ENCODE measurements around the gene MFAP4.

DNA sequence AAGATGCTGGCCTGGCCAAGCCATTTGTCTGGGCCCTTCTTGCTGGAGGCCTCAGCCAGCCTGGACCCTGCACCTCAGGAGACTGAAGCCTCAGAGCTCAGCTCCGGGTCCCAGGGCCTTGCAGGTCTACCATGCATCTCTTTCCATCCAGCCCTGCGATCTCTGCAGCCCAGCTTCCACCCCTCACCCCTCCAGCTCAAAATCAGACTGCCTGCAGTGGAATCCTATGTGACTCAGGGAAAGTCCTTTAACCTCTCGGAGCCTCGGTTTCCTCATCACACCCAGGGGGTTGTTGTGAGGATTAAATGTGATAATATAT lies 21.5 kb downstream of the MFAP4 start:
- no peak for TF ChIP-seq EZH2 (IDR thresholded peaks at IDR 0.05; ENCODE audit: borderline replicate concordance)
- TF ChIP-seq, protein P1, sequence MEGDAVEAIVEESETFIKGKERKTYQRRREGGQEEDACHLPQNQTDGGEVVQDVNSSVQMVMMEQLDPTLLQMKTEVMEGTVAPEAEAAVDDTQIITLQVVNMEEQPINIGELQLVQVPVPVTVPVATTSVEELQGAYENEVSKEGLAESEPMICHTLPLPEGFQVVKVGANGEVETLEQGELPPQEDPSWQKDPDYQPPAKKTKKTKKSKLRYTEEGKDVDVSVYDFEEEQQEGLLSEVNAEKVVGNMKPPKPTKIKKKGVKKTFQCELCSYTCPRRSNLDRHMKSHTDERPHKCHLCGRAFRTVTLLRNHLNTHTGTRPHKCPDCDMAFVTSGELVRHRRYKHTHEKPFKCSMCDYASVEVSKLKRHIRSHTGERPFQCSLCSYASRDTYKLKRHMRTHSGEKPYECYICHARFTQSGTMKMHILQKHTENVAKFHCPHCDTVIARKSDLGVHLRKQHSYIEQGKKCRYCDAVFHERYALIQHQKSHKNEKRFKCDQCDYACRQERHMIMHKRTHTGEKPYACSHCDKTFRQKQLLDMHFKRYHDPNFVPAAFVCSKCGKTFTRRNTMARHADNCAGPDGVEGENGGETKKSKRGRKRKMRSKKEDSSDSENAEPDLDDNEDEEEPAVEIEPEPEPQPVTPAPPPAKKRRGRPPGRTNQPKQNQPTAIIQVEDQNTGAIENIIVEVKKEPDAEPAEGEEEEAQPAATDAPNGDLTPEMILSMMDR (IDR thresholded peaks at IDR 0.05; ENCODE audit: poor library complexity), result no peak
